H1 (cell line): ENCODE measurements around the gene NTRK2. TPM values are rescaled to one million over a fixed set of nuclear protein-coding genes. Genes with fewer than 3 reads are reported as not detected.

Experiments
- CTCF ChIA-PET: fragments of 300-600 bp; sonication (Branson Sonifier 250); formaldehyde crosslinking; loops from one replicate; lab custom pipeline; 2021; ENCODE audit not compliant: partially characterized antibody; lab: Charles Lee
- POLR2A ChIA-PET: fragments of 300-600 bp; sonication (Branson Sonifier 250); formaldehyde crosslinking; loops from one replicate; lab custom pipeline; 2021; ENCODE audit warnings: inconsistent platforms; ENCODE audit not compliant: partially characterized antibody; lab: Charles Lee
- DNase-seq, 2 experiments: peaks; one replicate each; pipeline versions ENCODE4 v3.0.0 to v3.0.0-alpha.2; 2010 to 2022; ENCODE audit warnings: low spot score in 2 of 2, low read depth in 1 of 2, mixed read lengths in 1 of 2
- FAIRE-seq: peaks from 2 replicates; lab custom pipeline; 2011; peaks lifted over from hg19 to GRCh38; lab: Jason Lieb, UNC
- H2AFZ ChIP-seq: 2 replicates; pipeline ENCODE4 v1.8.1; 2012; ENCODE audit warnings: low read length, inconsistent platforms
- H2AK5ac ChIP-seq: 2 replicates; pipeline ENCODE4 v1.6.1; 2013; ENCODE audit warnings: low read depth, low read length
- H2BK120ac ChIP-seq: replicated peaks from 2 replicates; pipeline ENCODE3; 2013; ENCODE audit warnings: low read depth, low read length, inconsistent platforms
- H2BK12ac ChIP-seq: 2 replicates; pipeline ENCODE4 v1.6.1; 2013; ENCODE audit warnings: low read depth, low read length
- H2BK15ac ChIP-seq: 2 replicates; pipeline ENCODE4 v1.6.1; 2013; ENCODE audit warnings: low read length
- H2BK20ac ChIP-seq: 2 replicates; pipeline ENCODE4 v1.6.1; 2013; ENCODE audit warnings: low read length
- H2BK5ac ChIP-seq: 2 replicates; pipeline ENCODE4 v1.6.1; 2013; ENCODE audit warnings: low read depth, low read length
- H3K14ac ChIP-seq: 2 replicates; pipeline ENCODE4 v1.6.1; 2013; ENCODE audit warnings: inconsistent platforms; ENCODE audit not compliant: insufficient read length
- H3K18ac ChIP-seq: 2 replicates; pipeline ENCODE4 v1.6.1; 2013; ENCODE audit warnings: low read length; ENCODE audit errors: extremely low read depth
- H3K23ac ChIP-seq: 2 replicates; pipeline ENCODE4 v1.6.1; 2013; ENCODE audit warnings: inconsistent platforms; ENCODE audit not compliant: insufficient read length
- H3K23me2 ChIP-seq: 2 replicates; pipeline ENCODE4 v1.6.1; 2013; ENCODE audit warnings: low read depth, low read length
- H3K27ac ChIP-seq: 2 replicates; pipeline ENCODE4 v1.6.1; 2011; ENCODE audit warnings: low read depth, low read length, inconsistent platforms
- H3K27me3 ChIP-seq, 4 experiments: replicated peaks in 1 of 4; 1 replicate in 1 of 4; 2 replicates in 3 of 4; pipeline versions ENCODE4 v1.6.1 to v1.8.1; 2011 to 2013; ENCODE audit warnings: low read length in 3 of 4, mild to moderate bottlenecking in 3 of 4, inconsistent platforms in 2 of 4, mixed read lengths in 2 of 4, moderate library complexity in 1 of 4; ENCODE audit not compliant: control insufficient read depth in 3 of 4, insufficient read depth in 3 of 4; ENCODE audit errors: extremely low read depth in 1 of 4
- H3K36me3 ChIP-seq, 4 experiments: 2 replicates each; pipeline versions ENCODE4 v1.6.1 to v1.8.1; 2011 to 2013; ENCODE audit warnings: mild to moderate bottlenecking in 4 of 4, low read length in 3 of 4, moderate library complexity in 2 of 4, control low read depth in 1 of 4, inconsistent platforms in 1 of 4; ENCODE audit not compliant: insufficient read depth in 4 of 4, control insufficient read depth in 2 of 4
- H3K4ac ChIP-seq: replicated peaks from 2 replicates; pipeline ENCODE3; 2013; ENCODE audit warnings: low read length, low read depth, mixed read lengths, inconsistent platforms; ENCODE audit not compliant: insufficient read length
- H3K4me1 ChIP-seq, 4 experiments: replicated peaks in 1 of 4; 1 replicate in 1 of 4; 2 replicates in 3 of 4; pipeline versions ENCODE4 v1.6.1 to v1.8.1; 2011 to 2013; ENCODE audit warnings: low read length in 3 of 4, inconsistent platforms in 2 of 4, mixed read lengths in 1 of 4; ENCODE audit not compliant: insufficient read depth in 4 of 4, control insufficient read depth in 3 of 4
- H3K4me2 ChIP-seq, 2 experiments: 2 replicates each; pipeline versions ENCODE4 v1.6.1 to v1.8.1; 2011 to 2013; ENCODE audit warnings: low read depth in 2 of 2, low read length in 2 of 2, control low read depth in 1 of 2, inconsistent platforms in 1 of 2, mild to moderate bottlenecking in 1 of 2; ENCODE audit not compliant: insufficient read depth in 1 of 2
- H3K4me3 ChIP-seq, 4 experiments: fragments of 200-600, 300-600 bp in 1 of 4; sonication (generic), shearing (Covaris generic), sonication (Bioruptor Twin) in 1 of 4; 2 replicates each; pipeline versions ENCODE4 v1.5.1 to v1.8.1; 2011 to 2016; ENCODE audit warnings: low read length in 4 of 4, low read depth in 3 of 4, control low read depth in 2 of 4, inconsistent platforms in 2 of 4, mild to moderate bottlenecking in 2 of 4, mixed read lengths in 1 of 4, moderate library complexity in 1 of 4; ENCODE audit not compliant: insufficient read depth in 2 of 4; ENCODE audit errors: extremely low read depth in 1 of 4
- H3K56ac ChIP-seq: replicated peaks from 2 replicates; pipeline ENCODE3; 2013; ENCODE audit warnings: low read depth, mild to moderate bottlenecking, mixed read lengths, low read length, inconsistent platforms; ENCODE audit not compliant: insufficient read length
- H3K79me1 ChIP-seq: 2 replicates; pipeline ENCODE4 v1.6.1; 2013; ENCODE audit warnings: low read depth, low read length, control low read depth
- H3K79me2 ChIP-seq, 2 experiments: 2 replicates each; pipeline versions ENCODE4 v1.6.1 to v1.8.1; 2012 to 2013; ENCODE audit warnings: low read length in 2 of 2, mild to moderate bottlenecking in 2 of 2, inconsistent platforms in 1 of 2; ENCODE audit not compliant: insufficient read depth in 2 of 2, control insufficient read depth in 1 of 2
- H3K9ac ChIP-seq, 4 experiments: replicated peaks in 1 of 4; 1 replicate in 1 of 4; 2 replicates in 3 of 4; pipeline versions ENCODE4 v1.6.1 to v1.8.1; 2011 to 2013; ENCODE audit warnings: low read depth in 3 of 4, low read length in 3 of 4, control low read depth in 2 of 4, mild to moderate bottlenecking in 2 of 4, moderate library complexity in 2 of 4, inconsistent platforms in 1 of 4; ENCODE audit errors: extremely low read depth in 1 of 4
- H3K9me3 ChIP-seq, 2 experiments: 2 replicates each; pipeline versions ENCODE4 v1.6.1 to v1.8.1; 2012 to 2013; ENCODE audit warnings: mild to moderate bottlenecking in 2 of 2, moderate library complexity in 2 of 2, control low read depth in 1 of 2, inconsistent platforms in 1 of 2, low read depth in 1 of 2, low read length in 1 of 2, mixed read lengths in 1 of 2; ENCODE audit not compliant: insufficient read depth in 2 of 2
- H4K20me1 ChIP-seq, 2 experiments: replicated peaks in 1 of 2; 2 replicates each; pipeline versions ENCODE3 to v1.8.1; 2011 to 2013; ENCODE audit warnings: inconsistent platforms in 2 of 2, low read length in 2 of 2, mild to moderate bottlenecking in 1 of 2; ENCODE audit not compliant: insufficient read depth in 2 of 2, control insufficient read depth in 1 of 2
- H4K5ac ChIP-seq: 2 replicates; pipeline ENCODE4 v1.6.1; 2013; ENCODE audit warnings: low read length, low read depth, mixed read lengths, inconsistent platforms; ENCODE audit not compliant: insufficient read length
- H4K8ac ChIP-seq: 2 replicates; pipeline ENCODE4 v1.8.0; 2013; ENCODE audit warnings: mild to moderate bottlenecking, moderate library complexity, low read length, inconsistent platforms; ENCODE audit not compliant: insufficient read depth; ENCODE audit errors: extremely low read depth
- H4K91ac ChIP-seq: replicated peaks from 2 replicates; pipeline ENCODE3; 2013; ENCODE audit warnings: low read length, mixed read lengths, inconsistent platforms; ENCODE audit not compliant: insufficient read length
- ASH2L ChIP-seq: fragments of 200-600, 300-600 bp; sonication (generic); IDR thresholded peaks from one replicate; pipeline ENCODE4 v1.7.1; 2017; ENCODE audit warnings: low read length
- BACH1 ChIP-seq: IDR thresholded peaks from 2 replicates; pipeline ENCODE4 v1.6.1; 2012; ENCODE audit warnings: low read length, improper control_type of control experiment
- BCL11A ChIP-seq, 2 experiments: IDR thresholded peaks; one replicate each; pipeline ENCODE4 v1.6.1; 2011; ENCODE audit warnings: low read depth in 2 of 2, low read length in 2 of 2, mild to moderate bottlenecking in 2 of 2
- CBX8 ChIP-seq: fragments of 300-800, 300-1000 bp; sonication (generic); IDR thresholded peaks from 2 replicates; pipeline ENCODE4 v1.7.1; 2016; ENCODE audit warnings: low read depth, low read length, borderline replicate concordance
- CHD1 ChIP-seq: IDR thresholded peaks from 2 replicates; pipeline ENCODE4 v1.6.1; 2012; ENCODE audit warnings: low read depth, low read length, improper control_type of control experiment
- FOSL1 ChIP-seq: IDR thresholded peaks from 2 replicates; pipeline ENCODE4 v1.6.1; 2011; ENCODE audit warnings: mild to moderate bottlenecking, low read depth, low read length, moderate library complexity; ENCODE audit not compliant: insufficient read depth
- GABPA ChIP-seq: IDR thresholded peaks from 2 replicates; pipeline ENCODE4 v1.6.1; 2011; ENCODE audit warnings: mild to moderate bottlenecking, low read length, moderate library complexity, borderline replicate concordance; ENCODE audit not compliant: insufficient read depth
- GTF2F1 ChIP-seq: IDR thresholded peaks from 2 replicates; pipeline ENCODE4 v1.6.1; 2012; ENCODE audit warnings: low read depth, low read length, improper control_type of control experiment, borderline replicate concordance
- JUN ChIP-seq: IDR thresholded peaks from 2 replicates; pipeline ENCODE4 v1.6.1; 2011; ENCODE audit warnings: low read depth, mild to moderate bottlenecking, improper control_type of control experiment, low read length
- RAD21 ChIP-seq, 2 experiments: IDR thresholded peaks in 1 of 2; conservative IDR thresholded peaks in 1 of 2; 2 replicates each; pipeline ENCODE4 v1.6.1; 2011; ENCODE audit warnings: low read depth in 2 of 2, low read length in 2 of 2, improper control_type of control experiment in 1 of 2, inconsistent platforms in 1 of 2, mild to moderate bottlenecking in 1 of 2, moderate library complexity in 1 of 2
- RBBP5 ChIP-seq: IDR thresholded peaks from 2 replicates; pipeline ENCODE4 v1.7.1; 2012; ENCODE audit warnings: low read depth, mild to moderate bottlenecking, inconsistent platforms, low read length, moderate library complexity, borderline replicate concordance
- SIRT6 ChIP-seq: IDR thresholded peaks from one replicate; pipeline ENCODE4 v1.7.1; 2012; ENCODE audit warnings: low read length, inconsistent platforms
- SP4 ChIP-seq: IDR thresholded peaks from 2 replicates; pipeline ENCODE4 v1.6.1; 2012; ENCODE audit warnings: low read length, inconsistent platforms
- TEAD4 ChIP-seq: IDR thresholded peaks from 2 replicates; pipeline ENCODE4 v1.6.1; 2012; ENCODE audit warnings: low read depth, low read length, inconsistent platforms, mixed read lengths
- YY1 ChIP-seq: IDR thresholded peaks from 2 replicates; pipeline ENCODE4 v1.6.1; 2011; ENCODE audit warnings: low read depth, mild to moderate bottlenecking, low read length
- ZNF274 ChIP-seq: IDR thresholded peaks from 2 replicates; pipeline ENCODE4 v1.7.0; 2012; ENCODE audit warnings: low read length, borderline replicate concordance; ENCODE audit errors: extremely low read depth
- WGBS, 2 experiments: shearing (Covaris generic) in 1 of 2; methylation state at CpG; one replicate each; pipeline versions ENCODE4 v1.1.6 to v1.1.7; 2013 to 2015; ENCODE audit warnings: low lambda C conversion rate in 2 of 2, mixed read lengths in 2 of 2, inconsistent platforms in 1 of 2, low coverage in 1 of 2, missing lambda C conversion rate in 1 of 2; ENCODE audit not compliant: insufficient replicate concordance in 2 of 2, insufficient coverage in 1 of 2, insufficient read length in 1 of 2; ENCODE audit errors: extremely low coverage in 1 of 2, missing lambda C conversion rate in 1 of 2; 5-methylcytosine and 5-hydroxymethylcytosine counted together
- polyA plus RNA-seq, 7 experiments: library from polyadenylated mRNA; depleted of rRNA in 3 of 7; stranded (reverse) in 5 of 7; unstranded in 2 of 7; fragments of >200 nt in 5 of 7; fragments of 200-250 nt in 2 of 7; gene quantifications; 1 replicate in 5 of 7; 2 replicates in 1 of 7; 4 replicates in 1 of 7; pipeline versions ENCODE4 v1.2.1 to v1.2.3, GENCODE V29; 2011 to 2013; ENCODE audit warnings: missing spikeins in 2 of 7, mixed read lengths in 2 of 7
- total RNA-seq: library from RNA; stranded (reverse); fragmentation: NEBNext Ultra II Directional; extraction: Animal tissue kit (Norgen Biotek cat#: 25700); gene quantifications from 2 replicates; pipeline ENCODE4 v1.2.1, GENCODE V29; 2021

Gene NTRK2
- total and polyA plus RNA-seq, 2 of the 8 experiments (the other 6 are each of a cell fraction or from before 2014, with no cell fraction given) = 0.03 to 0.04 TPM

DNA sequence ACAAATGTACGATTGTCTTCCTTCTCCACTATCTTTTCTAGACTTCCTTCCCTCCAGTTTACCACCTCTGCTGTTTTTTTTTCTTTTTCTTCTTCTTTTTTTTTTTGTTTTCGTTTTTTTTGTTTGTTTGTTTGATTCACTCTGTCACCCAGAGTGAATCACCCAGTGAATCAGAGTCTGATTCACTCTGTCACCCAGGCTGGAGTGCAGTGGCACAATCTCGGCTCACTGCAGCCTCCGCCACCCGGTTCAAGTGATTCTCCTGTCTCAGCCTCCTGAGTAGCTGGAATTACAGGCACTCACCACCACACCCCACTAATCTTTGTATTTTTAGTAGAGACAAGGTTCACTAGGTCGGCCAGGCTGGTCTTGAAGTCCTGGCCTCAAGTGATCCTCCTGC lies 375.7 kb downstream of the NTRK2 start:
- H3K23ac ChIP-seq = no peak overlapping the region
- H4K20me1 ChIP-seq = no peaks in the 10 kb centered on the region
- H3K18ac ChIP-seq = no peak overlapping the region
- H3K79me2 ChIP-seq = no peaks in the 10 kb centered on the region
- no peak overlapping the region for H2BK120ac ChIP-seq
- no peak overlapping the region for H2BK5ac ChIP-seq
- H2BK20ac ChIP-seq = no peak overlapping the region
- 92% methylated on average over 5 of the region's 6 CpGs; no CpG with 5 or more reads in 1 of the 2 experiments for WGBS, 2 experiments
- FAIRE-seq = no peak
- H3K23me2 ChIP-seq = no peaks in the 10 kb centered on the region
- no peak overlapping the region for H2AFZ ChIP-seq
- H3K4me3 ChIP-seq = no peak overlapping the region
- H3K9ac ChIP-seq = no peak overlapping the region
- H3K56ac ChIP-seq = no peak overlapping the region
- H2BK12ac ChIP-seq = no peak overlapping the region
- H4K91ac ChIP-seq = no peak overlapping the region
- no peak overlapping the region for H3K27ac ChIP-seq
- no peak overlapping the region for H4K5ac ChIP-seq
- H3K14ac ChIP-seq = no peak overlapping the region
- no peaks in the 10 kb centered on the region; a peak in 1 of 4 replicates for H3K9me3 ChIP-seq
- DNase-seq = no peak
- H3K79me1 ChIP-seq = no peaks in the 10 kb centered on the region
- H3K4ac ChIP-seq = no peak overlapping the region
- POLR2A ChIA-PET = no interaction called here
- H3K36me3 ChIP-seq = no peaks in the 10 kb centered on the region
- H2BK15ac ChIP-seq = no peak overlapping the region
- no peak overlapping the region for H3K4me2 ChIP-seq
- peaks cover 0 to 5% (median 1%) of the 10 kb centered on the region in 4 experiments; a peak in 4 of 7 replicates for H3K4me1 ChIP-seq
- CTCF ChIA-PET = interaction anchor here (1.2 to 1.6 kb wide), 3 partner anchors 15 to 214 kb away, joined by 3 to 4 read pairs (median 3); no protein-coding TSS in a partner anchor
- no peak overlapping the region for H2AK5ac ChIP-seq
- H4K8ac ChIP-seq = no peak overlapping the region
- H3K27me3 ChIP-seq = no peaks in the 10 kb centered on the region
- TF ChIP-seq ZNF274 (no peak), SIRT6 (no peak), SP4 (no peak), CHD1 (no peak), RBBP5 (no peak), ASH2L (no peak), FOSL1 (no peak), BACH1 (no peak), JUN (no peak), GABPA (no peak), GTF2F1 (no peak), BCL11A (IDR thresholded peaks at IDR 0.05; ENCODE audit: low read depth in 2 of 2, low read length in 2 of 2) (no peak), RAD21 (IDR thresholded peaks at IDR 0.05 in 1 of 2, conservative IDR thresholded peaks at IDR 0.05 in 1 of 2; ENCODE audit: low read depth in 2 of 2, low read length in 2 of 2) (no peak), YY1 (no peak), TEAD4 (no peak), CBX8 (no peak)
